Bronchial epithelial cell (primary cell): Measurements from ENCODE around the gene ADGRA3. TPM values are rescaled to one million over a fixed set of nuclear protein-coding genes. Genes with fewer than 3 reads are reported as not detected.
A peak's percentile ranks its signal among the peaks of the same experiment; 100 is the strongest.

Source experiments
- DNase-seq: peaks from one replicate; pipeline ENCODE4 v3.0.0-alpha.2; 2010; ENCODE audit warnings: low read depth
- FAIRE-seq: peaks from 2 replicates; lab custom pipeline; 2011; peaks lifted over from hg19 to GRCh38; lab: Jason Lieb, UNC
- H3K27me3 ChIP-seq: 2 replicates; pipeline ENCODE4 v1.5.1; 2011; ENCODE audit warnings: low read length; ENCODE audit not compliant: control insufficient read depth, insufficient read depth
- H3K36me3 ChIP-seq: 2 replicates; pipeline ENCODE4 v1.5.1; 2011; ENCODE audit warnings: low read length; ENCODE audit not compliant: control insufficient read depth, insufficient read depth
- H3K4me3 ChIP-seq: 2 replicates; pipeline ENCODE4 v1.5.1; 2011; ENCODE audit warnings: mild to moderate bottlenecking, low read depth, low read length, control low read depth
- total RNA-seq: library from RNA; depleted of rRNA; stranded (reverse); fragments of >200 nt; gene quantifications from 2 replicates; pipeline ENCODE4 v1.2.1, GENCODE V29; 2014
- TF ChIP-seq, protein P1 (sequence below): IDR thresholded peaks from 2 replicates; pipeline ENCODE4 v1.5.1; 2011; ENCODE audit warnings: mild to moderate bottlenecking, moderate library complexity, low read length, control low read depth, inconsistent platforms; ENCODE audit not compliant: insufficient read depth, severe bottlenecking

The ADGRA3 gene
- total RNA-seq, 1 donor from 2014 or later: 34.2 TPM

DNA sequence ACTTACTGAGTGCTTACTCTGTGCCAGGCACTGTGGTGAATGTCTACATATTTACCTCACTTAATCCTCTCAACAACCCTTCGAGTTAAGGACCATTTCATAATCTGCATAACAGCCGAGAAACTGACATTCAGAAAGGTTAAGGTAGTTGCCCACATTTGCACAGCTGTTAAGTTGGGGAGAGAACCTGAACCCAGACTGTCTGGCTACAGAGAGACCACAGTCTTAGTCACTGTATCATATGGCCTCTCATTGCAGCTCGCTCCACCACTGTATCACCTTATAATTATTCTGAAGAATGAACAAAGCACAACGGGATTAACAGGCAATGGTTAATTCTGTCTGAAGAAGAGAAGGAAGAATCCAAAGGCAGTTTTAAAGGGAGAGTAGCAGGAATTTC is 98.5 kb downstream of the ADGRA3 start:
- TF ChIP-seq, protein P1, sequence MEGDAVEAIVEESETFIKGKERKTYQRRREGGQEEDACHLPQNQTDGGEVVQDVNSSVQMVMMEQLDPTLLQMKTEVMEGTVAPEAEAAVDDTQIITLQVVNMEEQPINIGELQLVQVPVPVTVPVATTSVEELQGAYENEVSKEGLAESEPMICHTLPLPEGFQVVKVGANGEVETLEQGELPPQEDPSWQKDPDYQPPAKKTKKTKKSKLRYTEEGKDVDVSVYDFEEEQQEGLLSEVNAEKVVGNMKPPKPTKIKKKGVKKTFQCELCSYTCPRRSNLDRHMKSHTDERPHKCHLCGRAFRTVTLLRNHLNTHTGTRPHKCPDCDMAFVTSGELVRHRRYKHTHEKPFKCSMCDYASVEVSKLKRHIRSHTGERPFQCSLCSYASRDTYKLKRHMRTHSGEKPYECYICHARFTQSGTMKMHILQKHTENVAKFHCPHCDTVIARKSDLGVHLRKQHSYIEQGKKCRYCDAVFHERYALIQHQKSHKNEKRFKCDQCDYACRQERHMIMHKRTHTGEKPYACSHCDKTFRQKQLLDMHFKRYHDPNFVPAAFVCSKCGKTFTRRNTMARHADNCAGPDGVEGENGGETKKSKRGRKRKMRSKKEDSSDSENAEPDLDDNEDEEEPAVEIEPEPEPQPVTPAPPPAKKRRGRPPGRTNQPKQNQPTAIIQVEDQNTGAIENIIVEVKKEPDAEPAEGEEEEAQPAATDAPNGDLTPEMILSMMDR: no peak
- no peaks in the 10 kb centered on the region for H3K27me3 ChIP-seq
- no peaks in the 10 kb centered on the region for H3K36me3 ChIP-seq
- FAIRE-seq (peak; percentile 23), DNase-seq (no peak)
- H3K4me3 ChIP-seq: no peak overlapping the region

DNA sequence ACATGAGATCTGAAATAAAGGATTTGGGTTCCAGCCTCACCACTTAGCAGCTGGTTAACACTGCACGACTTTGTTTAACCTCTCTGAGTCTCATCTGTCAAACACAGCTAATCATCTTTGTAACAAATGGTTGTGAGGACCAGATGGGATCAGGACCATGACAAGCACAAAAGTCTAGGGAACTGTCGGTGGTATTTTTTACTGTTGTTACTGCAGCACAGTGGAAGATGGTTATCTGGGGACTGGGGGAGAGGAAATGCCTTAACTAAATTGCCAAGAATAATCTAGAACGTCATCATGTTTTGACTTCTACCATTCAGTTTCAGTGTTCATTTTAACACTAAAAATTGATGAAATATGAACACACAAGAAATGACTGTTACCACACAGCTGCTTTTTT is 99.5 kb downstream of the ADGRA3 start:
- Histone ChIP-seq H3K36me3 (no peaks in the 10 kb centered on the region), H3K27me3 (no peaks in the 10 kb centered on the region), H3K4me3 (no peak overlapping the region)
- DNase-seq (no peak), FAIRE-seq (no peak)
- TF ChIP-seq, protein P1: no peak

DNA sequence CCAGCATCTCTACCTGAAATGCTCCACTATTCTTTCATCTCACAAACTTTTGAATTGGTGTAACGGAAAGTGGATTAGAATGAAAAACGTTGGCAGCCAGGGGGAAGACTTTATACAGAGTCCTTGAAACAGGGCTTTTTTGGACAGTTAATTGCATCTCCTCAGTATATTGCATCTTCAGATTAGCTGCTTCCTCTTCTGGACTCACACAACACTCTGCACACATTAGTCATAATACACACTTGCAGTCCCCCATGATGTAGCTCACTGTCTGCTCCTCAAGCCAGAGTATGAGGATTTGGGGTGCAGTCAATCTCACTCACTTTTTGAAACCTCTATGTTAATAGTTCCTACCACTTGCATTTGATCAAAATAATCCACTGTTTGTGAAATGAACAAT is 101.0 kb downstream of the ADGRA3 start:
- TF ChIP-seq, protein P1: no peak
- DNase-seq (no peak), FAIRE-seq (no peak)

DNA sequence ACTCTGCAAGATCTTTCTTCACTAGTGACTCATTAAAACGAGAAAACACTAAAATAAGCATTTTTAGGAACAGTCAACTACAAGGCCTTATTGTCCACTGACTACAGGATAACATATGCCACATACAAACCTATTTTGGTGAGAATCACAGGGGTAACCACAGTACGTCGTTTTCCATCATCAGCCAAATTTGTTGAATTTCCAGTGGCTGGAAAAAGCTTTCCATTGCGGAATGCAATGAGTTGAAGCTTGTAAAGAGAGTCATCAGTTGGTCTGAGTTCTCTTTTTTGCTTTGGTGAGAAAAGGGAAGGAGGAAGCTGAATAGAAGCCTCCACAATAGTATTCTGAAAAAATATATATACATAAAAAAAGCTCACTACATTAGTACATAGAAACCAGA is 102.4 kb downstream of the ADGRA3 start:
- Histone ChIP-seq H3K4me3 (no peak overlapping the region), H3K36me3 (peaks cover 2% of the 10 kb centered on the region), H3K27me3 (no peaks in the 10 kb centered on the region)
- FAIRE-seq (no peak), DNase-seq (no peak)
- TF ChIP-seq, protein P1: no peak

More for the DNA sequence above, 101.0 kb downstream of the ADGRA3 start:
- Histone ChIP-seq H3K4me3 (no peak overlapping the region), H3K27me3 (no peaks in the 10 kb centered on the region), H3K36me3 (no peaks in the 10 kb centered on the region)

DNA sequence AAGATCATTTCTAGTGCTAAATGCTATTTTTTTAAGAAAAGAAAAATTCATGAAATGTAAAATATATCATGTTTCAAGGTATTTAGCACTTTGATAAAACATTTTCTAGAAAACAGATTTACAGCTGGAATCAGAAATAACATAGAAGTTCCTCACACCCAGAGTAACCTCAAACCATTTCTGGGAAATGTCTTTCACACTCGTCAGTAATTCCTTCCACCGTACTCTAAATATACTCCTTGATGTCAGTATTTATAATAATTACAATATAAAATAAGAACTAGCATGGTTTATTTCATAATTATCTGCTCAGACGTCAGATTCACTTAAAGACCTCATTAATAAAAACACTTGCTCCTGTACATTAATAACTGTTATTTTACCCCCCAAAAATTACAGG is 103.9 kb downstream of the ADGRA3 start:
- DNase-seq (no peak), FAIRE-seq (no peak)
- no peaks in the 10 kb centered on the region for H3K27me3 ChIP-seq
- TF ChIP-seq, protein P1: no peak
- H3K36me3 ChIP-seq: peaks cover 2% of the 10 kb centered on the region
- no peak overlapping the region for H3K4me3 ChIP-seq

DNA sequence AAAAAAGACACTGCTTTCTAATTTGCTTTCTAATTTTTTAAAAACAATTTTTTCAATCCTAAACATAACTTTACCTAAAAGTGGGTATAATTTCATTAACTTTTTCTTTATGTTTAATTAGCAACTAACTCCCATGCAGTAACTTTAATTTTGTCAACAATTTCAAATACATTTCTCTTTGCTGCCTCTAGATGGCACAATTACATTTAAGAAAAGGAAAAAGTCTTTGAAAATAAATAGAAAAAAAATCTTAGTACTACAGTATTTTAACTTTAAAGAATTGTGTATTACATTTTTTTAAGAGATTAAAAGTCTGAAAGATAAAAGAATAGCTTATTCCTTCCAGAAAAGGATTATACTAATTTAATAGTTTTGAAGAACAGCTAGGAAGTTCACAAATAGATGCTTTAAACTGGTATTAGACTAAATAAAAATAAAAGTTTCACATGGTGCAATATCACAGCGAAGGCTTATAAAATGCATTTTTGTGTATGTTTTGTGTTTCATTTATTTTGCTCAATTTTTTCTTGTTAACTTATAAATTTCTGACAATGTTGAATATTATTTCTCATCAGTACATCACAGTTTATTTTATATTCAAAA is 105.1 kb downstream of the ADGRA3 start:
- TF ChIP-seq, protein P1: no peak
- no peaks in the 10 kb centered on the region for H3K27me3 ChIP-seq
- H3K36me3 ChIP-seq: peaks cover 2% of the 10 kb centered on the region
- DNase-seq (peak; percentile 40), FAIRE-seq (no peak)
- no peak overlapping the region for H3K4me3 ChIP-seq
